ENCODE measurements around the gene MLLT10. TPM values are rescaled to one million over a fixed set of nuclear protein-coding genes. Genes with fewer than 3 reads are reported as not detected.

Gene MLLT10
- total and polyA plus RNA-seq, 4 donors: 20.6 to 97.8 (median 35.7) TPM

- Histone ChIP-seq H3K27ac (ENCODE audit: low read depth in 1 of 2, low read length in 1 of 2) (no peak overlapping the region), H3K27me3 (ENCODE audit: control insufficient read depth in 3 of 3, insufficient read depth in 3 of 3, low read length in 2 of 3) (no peaks in the 10 kb centered on the region), H3K4me3 (no peak overlapping the region), H3K4me1 (ENCODE audit: control insufficient read depth in 5 of 5, insufficient read depth in 5 of 5, low read length in 5 of 5) (peaks cover 0 to 8% (median 0%) of the 10 kb centered on the region in 5 donors), H3K36me3 (ENCODE audit: control insufficient read depth in 4 of 4, insufficient read depth in 4 of 4, low read length in 4 of 4) (peaks cover 0 to 11% (median under 1%) of the 10 kb centered on the region in 4 donors), H3K9ac (ENCODE audit: insufficient read depth in 1 of 2, low read length in 2 of 2) (no peak overlapping the region), H3K9me3 (ENCODE audit: control insufficient read depth in 4 of 4, insufficient read depth in 3 of 4, low read length in 3 of 4) (peaks cover 0 to 11% (median 3%) of the 10 kb centered on the region in 4 donors)
- DNase-seq: no peak
- ATAC-seq (ENCODE audit: insufficient read depth, low FRiP score): no peak
- TF ChIP-seq CTCF (IDR thresholded peaks at IDR 0.05; ENCODE audit: control extremely low read depth, extremely low read depth): no peak
These were observed 162.3 kb downstream of the MLLT10 start for GRCh38 chr10:21696302-21696701.

GRCh38 chr10:21699575-21699974, 165.5 kb downstream of the MLLT10 start:
- Histone ChIP-seq H3K4me3 (no peak overlapping the region), H3K9me3 (ENCODE audit: control insufficient read depth in 4 of 4, insufficient read depth in 3 of 4, low read length in 3 of 4) (peaks cover 0 to 11% (median 3%) of the 10 kb centered on the region in 4 donors), H3K27me3 (ENCODE audit: control insufficient read depth in 3 of 3, insufficient read depth in 3 of 3, low read length in 2 of 3) (no peaks in the 10 kb centered on the region), H3K9ac (ENCODE audit: insufficient read depth in 1 of 2, low read length in 2 of 2) (no peak overlapping the region), H3K4me1 (ENCODE audit: control insufficient read depth in 5 of 5, insufficient read depth in 5 of 5, low read length in 5 of 5) (peaks cover 0 to 8% (median 0%) of the 10 kb centered on the region in 5 donors), H3K27ac (ENCODE audit: low read depth in 1 of 2, low read length in 1 of 2) (no peak overlapping the region), H3K36me3 (ENCODE audit: control insufficient read depth in 4 of 4, insufficient read depth in 4 of 4, low read length in 4 of 4) (peaks cover 0 to 11% (median 1%) of the 10 kb centered on the region in 4 donors)
- no peak for TF ChIP-seq CTCF (IDR thresholded peaks at IDR 0.05; ENCODE audit: control extremely low read depth, extremely low read depth)
- WGBS, 2 donors: 96 to 97% methylated on average over 3 of the region's 3 CpGs
- no peak for DNase-seq
- ATAC-seq (ENCODE audit: insufficient read depth, low FRiP score): no peak

- no peak overlapping the region for H3K27ac ChIP-seq (ENCODE audit: low read depth in 1 of 2, low read length in 1 of 2)
- H3K36me3 ChIP-seq (ENCODE audit: control insufficient read depth in 4 of 4, insufficient read depth in 4 of 4, low read length in 4 of 4): peaks cover 0 to 11% (median 5%) of the 10 kb centered on the region in 4 donors
- ATAC-seq (ENCODE audit: insufficient read depth, low FRiP score): no peak
- no peak for TF ChIP-seq CTCF (IDR thresholded peaks at IDR 0.05; ENCODE audit: control extremely low read depth, extremely low read depth)
- WGBS, 2 donors: 98 to 100% methylated on average over 2 of the region's 2 CpGs
- no peaks in the 10 kb centered on the region for H3K27me3 ChIP-seq (ENCODE audit: control insufficient read depth in 3 of 3, insufficient read depth in 3 of 3, low read length in 2 of 3)
- peaks cover 0 to 8% (median 0%) of the 10 kb centered on the region in 5 donors for H3K4me1 ChIP-seq (ENCODE audit: control insufficient read depth in 5 of 5, insufficient read depth in 5 of 5, low read length in 5 of 5)
- no peak overlapping the region for H3K9ac ChIP-seq (ENCODE audit: insufficient read depth in 1 of 2, low read length in 2 of 2)
- H3K9me3 ChIP-seq (ENCODE audit: control insufficient read depth in 4 of 4, insufficient read depth in 3 of 4, low read length in 3 of 4): peaks cover 0 to 11% (median 3%) of the 10 kb centered on the region in 4 donors
- H3K4me3 ChIP-seq: no peak overlapping the region
- peak in 1 of 3 donors; percentile 20 for DNase-seq
These were observed 166.4 kb downstream of the MLLT10 start for GRCh38 chr10:21700474-21700873.

GRCh38 chr10:21702633-21703111, 168.6 kb downstream of the MLLT10 start:
- no peak overlapping the region for H3K27ac ChIP-seq (ENCODE audit: low read depth in 1 of 2, low read length in 1 of 2)
- H3K9ac ChIP-seq (ENCODE audit: insufficient read depth in 1 of 2, low read length in 2 of 2): no peak overlapping the region
- DNase-seq (no peak), ATAC-seq (ENCODE audit: insufficient read depth, low FRiP score) (no peak)
- no peak overlapping the region for H3K4me3 ChIP-seq
- no peak for TF ChIP-seq CTCF (IDR thresholded peaks at IDR 0.05; ENCODE audit: control extremely low read depth, extremely low read depth)
- H3K4me1 ChIP-seq (ENCODE audit: control insufficient read depth in 5 of 5, insufficient read depth in 5 of 5, low read length in 5 of 5): peaks cover 0 to 9% (median 0%) of the 10 kb centered on the region in 5 donors
- peaks cover 0 to 11% (median 3%) of the 10 kb centered on the region in 4 donors for H3K9me3 ChIP-seq (ENCODE audit: control insufficient read depth in 4 of 4, insufficient read depth in 3 of 4, low read length in 3 of 4)
- 27 to 45% methylated on average over 2 of the region's 2 CpGs for WGBS, 2 donors
- H3K27me3 ChIP-seq (ENCODE audit: control insufficient read depth in 3 of 3, insufficient read depth in 3 of 3, low read length in 2 of 3): no peaks in the 10 kb centered on the region
- H3K36me3 ChIP-seq (ENCODE audit: control insufficient read depth in 4 of 4, insufficient read depth in 4 of 4, low read length in 4 of 4): peaks cover 0 to 11% (median 5%) of the 10 kb centered on the region in 4 donors

Data from lung (tissue), 12 donors.